Prostate gland (tissue), 2 donors: Measurements from ENCODE around the gene PLA2G4A. TPM values are rescaled to one million over a fixed set of nuclear protein-coding genes. Genes with fewer than 3 reads are reported as not detected.

ENCODE experiments used
- DNase-seq: peaks from one replicate; pipeline ENCODE4 v3.0.0-alpha.2; 2019; ENCODE audit warnings: low spot score
- H3K27ac ChIP-seq, 2 donors: fragments of 200-600 bp; sonication (generic); 2 replicates each; pipeline ENCODE4 v1.5.1; 2017 to 2019
- H3K27me3 ChIP-seq: fragments of 200-600 bp; sonication (generic); replicated peaks from 2 replicates; pipeline ENCODE4 v1.5.1; 2019; ENCODE audit not compliant: insufficient read depth
- H3K36me3 ChIP-seq, 2 donors: fragments of 200-600 bp; sonication (generic); 1 replicate in 1 of 2; 2 replicates in 1 of 2; pipeline versions ENCODE4 v1.5.1 to v1.8.1; 2017 to 2019
- H3K4me1 ChIP-seq: fragments of 200-600 bp; sonication (generic); replicated peaks from 2 replicates; pipeline ENCODE4 v1.5.1; 2019
- H3K4me3 ChIP-seq, 2 donors: fragments of 200-600 bp; sonication (generic); 2 replicates each; pipeline ENCODE4 v1.5.1; 2017 to 2019
- H3K9me3 ChIP-seq: fragments of 200-600 bp; sonication (generic); 2 replicates; pipeline ENCODE4 v1.5.1; 2017
- CTCF ChIP-seq, 4 experiments: fragments of 200-600 bp in 2 of 4; fragments of 450-650 bp in 2 of 4; sonication (generic) in 2 of 4; IDR thresholded peaks; 1 replicate in 3 of 4; 2 replicates in 1 of 4; pipeline ENCODE4 v1.5.1; 2016 to 2019; ENCODE audit warnings: antibody characterized with exemption in 4 of 4, mild to moderate bottlenecking in 2 of 4, moderate library complexity in 2 of 4
- POLR2A ChIP-seq: fragments of 450-650 bp; IDR thresholded peaks from one replicate; pipeline ENCODE4 v1.6.1; 2016; ENCODE audit warnings: antibody characterized with exemption, mild to moderate bottlenecking
- POLR2AphosphoS5 ChIP-seq: sonication (generic); formaldehyde crosslinking; IDR thresholded peaks from one replicate; pipeline ENCODE4 v1.6.1; 2017; ENCODE audit warnings: antibody characterized with exemption
- WGBS: methylation state at CpG from one replicate; pipeline ENCODE4 v1.1.5; 2018; 5-methylcytosine and 5-hydroxymethylcytosine counted together
- intact Hi-C: fragments of 100-400 bp; cut with DNase I; formaldehyde crosslinking; loops from one replicate; pipeline ENCODE4 v1.14.2; 2022
- total RNA-seq, 2 donors: library from RNA; depleted of rRNA; stranded (reverse); fragments of >200 nt; gene quantifications; one replicate each; pipeline ENCODE4 v1.1.0, GENCODE V29; 2016

The PLA2G4A gene
- total RNA-seq, 2 donors from 2014 or later, result 6.1 to 8.8 TPM

DNA sequence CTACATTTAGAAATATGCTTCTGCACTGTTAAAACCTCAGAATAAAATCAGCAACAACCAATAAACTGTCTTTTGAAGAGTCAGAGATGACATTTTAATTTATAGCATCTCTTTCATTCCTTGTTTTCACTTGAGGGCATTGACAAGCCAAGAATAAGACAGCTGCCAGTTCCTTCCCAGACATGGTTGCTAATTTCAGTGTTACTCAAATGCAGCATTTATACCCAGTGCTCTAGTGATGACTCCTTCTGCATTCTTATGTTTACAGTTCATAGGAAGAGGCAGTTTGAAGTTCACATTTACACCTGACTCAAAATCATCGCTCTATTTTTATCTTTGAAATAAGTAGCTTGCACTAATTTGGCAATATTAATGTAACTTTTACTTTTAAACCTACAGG, 44.9 kb downstream of the PLA2G4A start:
- DNase-seq, result no peak
- no peak overlapping the region for H3K4me3 ChIP-seq
- H3K27ac ChIP-seq, result no peak overlapping the region
- no peak for TF ChIP-seq CTCF (IDR thresholded peaks at IDR 0.05)
- TF ChIP-seq POLR2AphosphoS5, result no peak
- TF ChIP-seq POLR2A, result no peak
- intact Hi-C loops, result no loop called here
- H3K9me3 ChIP-seq, result no peaks in the 10 kb centered on the region
- no peaks in the 10 kb centered on the region for H3K4me1 ChIP-seq
- no peaks in the 10 kb centered on the region for H3K36me3 ChIP-seq
- H3K27me3 ChIP-seq, result no peaks in the 10 kb centered on the region
- whole genome bisulfite sequencing, result 80% methylated on average over 1 of the region's 1 CpG

GRCh38 chr1:186875896-186876835, 47.4 kb downstream of the PLA2G4A start:
- DNase-seq, result no peak
- TF ChIP-seq POLR2A, result no peak
- TF ChIP-seq POLR2AphosphoS5, result no peak
- no peak for TF ChIP-seq CTCF (IDR thresholded peaks at IDR 0.05)
- H3K27ac ChIP-seq, result no peak overlapping the region
- intact Hi-C loops, result no loop called here
- no peaks in the 10 kb centered on the region for H3K36me3 ChIP-seq
- H3K4me3 ChIP-seq, result no peak overlapping the region
- H3K27me3 ChIP-seq, result no peaks in the 10 kb centered on the region
- H3K4me1 ChIP-seq, result no peaks in the 10 kb centered on the region
- 58% methylated on average over 12 of the region's 12 CpGs for WGBS
- H3K9me3 ChIP-seq, result no peaks in the 10 kb centered on the region

GRCh38 chr1:186878356-186878755, 49.6 kb downstream of the PLA2G4A start:
- DNase-seq, result no peak
- 58% methylated on average over 2 of the region's 2 CpGs for WGBS
- Histone ChIP-seq H3K27me3 (no peaks in the 10 kb centered on the region), H3K4me3 (no peak overlapping the region), H3K4me1 (no peaks in the 10 kb centered on the region), H3K9me3 (no peaks in the 10 kb centered on the region), H3K36me3 (no peaks in the 10 kb centered on the region), H3K27ac (no peak overlapping the region)
- intact Hi-C loops, result no loop called here
- TF ChIP-seq POLR2AphosphoS5 (no peak), POLR2A (no peak), CTCF (IDR thresholded peaks at IDR 0.05) (no peak)

- H3K9me3 ChIP-seq, result no peaks in the 10 kb centered on the region
- WGBS, result 29% methylated on average over 1 of the region's 1 CpG
- no peak for DNase-seq
- H3K27ac ChIP-seq, result no peak overlapping the region
- H3K27me3 ChIP-seq, result no peaks in the 10 kb centered on the region
- intact Hi-C loops, result no loop called here
- H3K4me1 ChIP-seq, result no peaks in the 10 kb centered on the region
- no peak overlapping the region for H3K4me3 ChIP-seq
- TF ChIP-seq POLR2AphosphoS5 (no peak), CTCF (IDR thresholded peaks at IDR 0.05) (no peak), POLR2A (no peak)
- H3K36me3 ChIP-seq, result no peaks in the 10 kb centered on the region
Observed at GRCh38 chr1:186880982-186881381, 52.2 kb downstream of the PLA2G4A start.
